ENCODE results near the gene PPFIBP1. TPM values are rescaled to one million over a fixed set of nuclear protein-coding genes. Genes with fewer than 3 reads are reported as not detected.
"Not testable (repeated sequence)": the region's sequence is repeated elsewhere in the genome, so short reads cannot be mapped to it uniquely, and the experiment has no call there.

The PPFIBP1 gene
- total RNA-seq, 3 donors from 2014 or later, result 37.0 to 79.4 (median 40.4) TPM

- Histone ChIP-seq H3K36me3 (ENCODE audit: low read depth) (no peaks in the 10 kb centered on the region), H3K9me3 (no peaks in the 10 kb centered on the region), H3K4me1 (ENCODE audit: low read depth) (no peaks in the 10 kb centered on the region), H3K4me3 (no peak overlapping the region)
- ATAC-seq (no peak), DNase-seq (no peak)
- intact Hi-C loops (cut with DNase I, micrococcal nuclease), result no loop called here
- TF ChIP-seq CTCF (IDR thresholded peaks at IDR 0.05), result no peak
These were observed 113.5 kb downstream of the PPFIBP1 start for GRCh38 chr12:27637524-27637923.

DNA sequence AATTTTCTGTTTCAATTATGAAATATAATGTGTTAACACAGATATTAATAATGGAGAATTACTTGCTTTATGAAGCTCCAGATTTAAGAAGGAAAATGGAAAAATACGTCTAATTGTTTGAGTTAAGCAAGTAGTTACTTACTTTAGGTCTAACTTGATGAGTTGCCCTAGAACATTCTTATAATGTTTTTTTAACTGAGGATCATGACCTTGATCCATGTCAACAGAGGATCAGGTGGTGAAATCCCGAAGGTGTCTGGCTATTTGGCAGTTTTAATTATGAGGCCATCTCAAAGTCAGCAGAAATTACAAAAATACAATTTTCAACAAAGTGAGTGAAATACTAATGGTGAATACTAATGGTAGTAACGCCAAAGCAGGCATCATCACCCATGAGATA is 115.3 kb downstream of the PPFIBP1 start:
- H3K4me3 ChIP-seq, result no peak overlapping the region
- no peak for ATAC-seq
- no peak for TF ChIP-seq CTCF (IDR thresholded peaks at IDR 0.05)
- H3K9me3 ChIP-seq, result no peaks in the 10 kb centered on the region
- no peak for DNase-seq
- intact Hi-C loops (cut with DNase I, micrococcal nuclease), result no loop called here
- no peaks in the 10 kb centered on the region for H3K36me3 ChIP-seq (ENCODE audit: low read depth)
- H3K4me1 ChIP-seq (ENCODE audit: low read depth), result no peaks in the 10 kb centered on the region

DNA sequence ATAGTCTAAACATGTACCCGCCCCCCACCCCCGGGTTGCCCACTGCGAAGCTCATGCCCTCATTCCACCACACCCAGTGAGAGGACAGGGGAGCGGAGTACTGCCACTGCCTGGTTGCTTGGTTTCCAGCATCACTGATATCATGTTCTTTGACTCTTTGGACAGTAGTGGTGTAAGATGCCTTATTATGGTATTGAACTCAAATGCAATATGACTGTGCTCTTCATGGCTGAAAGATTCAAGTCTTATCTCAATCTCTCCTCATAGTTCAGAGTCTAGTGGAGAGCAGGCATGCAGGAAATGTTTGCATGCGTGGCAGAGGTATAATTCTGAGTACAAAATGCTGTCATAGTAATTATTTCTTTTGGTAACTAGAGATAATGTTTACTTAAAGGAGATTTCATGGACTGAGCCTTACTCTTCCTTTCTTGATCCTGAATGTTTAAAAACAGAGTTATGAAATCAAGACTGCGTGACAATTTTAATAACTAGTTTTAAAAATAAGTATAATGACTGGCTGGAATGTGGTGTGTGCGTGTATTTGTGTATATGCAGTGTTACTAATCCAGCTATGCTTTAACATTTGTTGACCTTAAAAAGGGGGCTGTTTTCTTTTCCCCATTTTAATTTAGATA is 116.7 kb downstream of the PPFIBP1 start:
- ATAC-seq; H3K4me3 ChIP-seq; H3K9me3 ChIP-seq; H3K36me3 ChIP-seq (ENCODE audit: low read depth); DNase-seq; H3K4me1 ChIP-seq (ENCODE audit: low read depth): not testable (repeated sequence)
- intact Hi-C loops (cut with DNase I, micrococcal nuclease), result loop anchor here in 1 of 2 donors (10.0 kb wide), 1 partner anchor 206 kb away; no protein-coding TSS in a partner anchor

- H3K4me1 ChIP-seq (ENCODE audit: low read depth); H3K36me3 ChIP-seq (ENCODE audit: low read depth); H3K4me3 ChIP-seq; ATAC-seq; H3K9me3 ChIP-seq; DNase-seq: not testable (repeated sequence)
- intact Hi-C loops (cut with DNase I, micrococcal nuclease), result loop anchor here in 1 of 2 donors (10.0 kb wide), 1 partner anchor 208 kb away; no protein-coding TSS in a partner anchor
These were observed 118.4 kb downstream of the PPFIBP1 start for GRCh38 chr12:27642361-27642760.

DNA sequence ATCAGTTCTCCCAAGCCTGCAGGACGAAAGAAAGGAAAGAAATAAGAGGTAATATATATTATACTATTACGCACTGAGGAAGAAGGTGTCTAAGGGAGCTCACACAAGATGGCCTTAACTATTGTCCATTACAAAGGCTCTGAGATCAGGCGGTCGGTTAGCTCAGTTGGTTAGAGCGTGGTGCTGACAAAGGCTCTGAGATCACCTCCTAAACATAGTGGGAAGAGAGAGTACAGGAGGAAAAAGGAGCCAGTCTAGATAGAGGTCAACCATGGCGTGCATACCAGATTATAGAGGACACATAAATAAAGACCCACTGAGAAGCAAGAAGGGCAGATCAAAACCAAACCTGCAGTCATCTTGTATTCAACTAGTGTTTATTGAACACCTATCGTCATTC is 118.9 kb downstream of the PPFIBP1 start:
- H3K9me3 ChIP-seq; DNase-seq; ATAC-seq; H3K4me1 ChIP-seq (ENCODE audit: low read depth); H3K36me3 ChIP-seq (ENCODE audit: low read depth); H3K4me3 ChIP-seq: not testable (repeated sequence)
- intact Hi-C loops (cut with DNase I, micrococcal nuclease), result loop anchor here in 1 of 2 donors (10.0 kb wide), 1 partner anchor 208 kb away; no protein-coding TSS in a partner anchor

- H3K9me3 ChIP-seq, result no peaks in the 10 kb centered on the region
- H3K4me3 ChIP-seq, result no peak overlapping the region
- no peaks in the 10 kb centered on the region for H3K4me1 ChIP-seq (ENCODE audit: low read depth)
- intact Hi-C loops (cut with DNase I, micrococcal nuclease), result loop anchor here in 1 of 2 donors (10.0 kb wide), 1 partner anchor 210 kb away; no protein-coding TSS in a partner anchor
- no peak for ATAC-seq
- DNase-seq, result no peak
- no peaks in the 10 kb centered on the region for H3K36me3 ChIP-seq (ENCODE audit: low read depth)
- TF ChIP-seq CTCF (IDR thresholded peaks at IDR 0.05), result no peak
These were observed 120.3 kb downstream of the PPFIBP1 start for GRCh38 chr12:27644158-27644845.

DNA sequence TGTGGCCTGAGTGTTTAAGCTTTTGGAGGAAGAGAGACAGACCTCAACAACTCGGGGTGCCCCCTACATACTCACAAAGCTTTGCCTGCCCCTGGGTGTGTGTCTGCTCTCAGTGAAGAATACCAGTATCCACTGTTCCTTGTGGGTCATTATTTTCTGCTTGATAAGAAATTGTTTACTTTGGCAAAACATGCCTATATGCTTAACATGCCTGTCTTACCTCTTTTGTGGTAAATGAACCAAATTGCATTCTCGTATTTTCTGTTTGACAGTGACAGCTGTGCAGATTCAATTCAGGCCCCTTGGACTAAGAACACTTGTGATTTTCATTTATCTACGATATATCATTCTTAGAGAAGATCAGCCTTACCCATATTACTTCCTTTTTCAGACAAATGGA is 121.7 kb downstream of the PPFIBP1 start:
- no peaks in the 10 kb centered on the region for H3K9me3 ChIP-seq
- H3K36me3 ChIP-seq (ENCODE audit: low read depth), result no peaks in the 10 kb centered on the region
- intact Hi-C loops (cut with DNase I, micrococcal nuclease), result loop anchor here in 1 of 2 donors (10.0 kb wide), 1 partner anchor 211 kb away; no protein-coding TSS in a partner anchor
- DNase-seq, result no peak
- no peak for ATAC-seq
- no peak for TF ChIP-seq CTCF (IDR thresholded peaks at IDR 0.05)
- H3K4me3 ChIP-seq, result no peak overlapping the region
- no peaks in the 10 kb centered on the region for H3K4me1 ChIP-seq (ENCODE audit: low read depth)

Measured in mucosa of descending colon (tissue), 3 donors.